Small intestine (tissue), 7 donors: Measurements from ENCODE around the gene CABCOCO1. TPM values are rescaled to one million over a fixed set of nuclear protein-coding genes. Genes with fewer than 3 reads are reported as not detected.

ENCODE experiments used
- DNase-seq, 2 donors: peaks; one replicate each; pipeline versions ENCODE4 v3.0.0 to v3.0.0-alpha.2; 2013
- FAIRE-seq: peaks from 2 replicates; lab custom pipeline; 2012; peaks lifted over from hg19 to GRCh38; lab: Jason Lieb, UNC
- H3K27ac ChIP-seq, 3 donors: one replicate each; pipeline ENCODE4 v1.5.1; 2013; ENCODE audit warnings: low read length in 2 of 3, mild to moderate bottlenecking in 2 of 3, control low read depth in 1 of 3, inconsistent platforms in 1 of 3, low read depth in 1 of 3, moderate library complexity in 1 of 3
- H3K27me3 ChIP-seq, 3 donors: one replicate each; pipeline ENCODE4 v1.6.1; 2013; ENCODE audit warnings: low read length in 3 of 3, inconsistent platforms in 1 of 3; ENCODE audit not compliant: control insufficient read depth in 3 of 3, insufficient read depth in 3 of 3
- H3K36me3 ChIP-seq, 3 donors: one replicate each; pipeline ENCODE4 v1.6.1; 2013; ENCODE audit warnings: low read length in 3 of 3, inconsistent platforms in 1 of 3, low read depth in 1 of 3, mild to moderate bottlenecking in 1 of 3, moderate library complexity in 1 of 3; ENCODE audit not compliant: control insufficient read depth in 3 of 3, insufficient read depth in 2 of 3
- H3K4me1 ChIP-seq, 3 donors: one replicate each; pipeline ENCODE4 v1.6.1; 2013; ENCODE audit warnings: low read length in 2 of 3, inconsistent platforms in 1 of 3, low read depth in 1 of 3, mild to moderate bottlenecking in 1 of 3, moderate library complexity in 1 of 3; ENCODE audit not compliant: control insufficient read depth in 3 of 3, insufficient read depth in 2 of 3
- H3K4me3 ChIP-seq, 3 donors: one replicate each; pipeline ENCODE4 v1.5.1; 2013; ENCODE audit warnings: low read length in 3 of 3, control low read depth in 1 of 3, inconsistent platforms in 1 of 3, low read depth in 1 of 3, mild to moderate bottlenecking in 1 of 3, moderate library complexity in 1 of 3
- H3K9me3 ChIP-seq, 2 donors: one replicate each; pipeline ENCODE4 v1.6.1; 2013; ENCODE audit warnings: low read depth in 1 of 2, low read length in 1 of 2; ENCODE audit not compliant: control insufficient read depth in 2 of 2, insufficient read depth in 1 of 2
- WGBS, 3 donors: extraction: QIAGEN DNeasy Blood & Tissue Kit; methylation state at CpG; one replicate each; pipeline ENCODE4 v1.1.7; 2013; 5-methylcytosine and 5-hydroxymethylcytosine counted together
- polyA plus RNA-seq, 4 donors: library from polyadenylated mRNA; stranded (reverse) in 3 of 4; unstranded in 1 of 4; fragments of 200-250 nt in 3 of 4; fragments of 120-200 nt in 1 of 4; gene quantifications; one replicate each; pipeline versions ENCODE4 v1.2.1 to v1.2.3, GENCODE V29; 2013
- donor health status: healthy with polysubstance abuse.
- donor health status: control.
- donor health status: control.
- donor health status: Bipolar disorder and iron deficiency.
- donor health status: healthy.

CABCOCO1 gene
- polyA plus RNA-seq, 4 donors = 0.15 to 0.49 TPM; not detected in 2

DNA sequence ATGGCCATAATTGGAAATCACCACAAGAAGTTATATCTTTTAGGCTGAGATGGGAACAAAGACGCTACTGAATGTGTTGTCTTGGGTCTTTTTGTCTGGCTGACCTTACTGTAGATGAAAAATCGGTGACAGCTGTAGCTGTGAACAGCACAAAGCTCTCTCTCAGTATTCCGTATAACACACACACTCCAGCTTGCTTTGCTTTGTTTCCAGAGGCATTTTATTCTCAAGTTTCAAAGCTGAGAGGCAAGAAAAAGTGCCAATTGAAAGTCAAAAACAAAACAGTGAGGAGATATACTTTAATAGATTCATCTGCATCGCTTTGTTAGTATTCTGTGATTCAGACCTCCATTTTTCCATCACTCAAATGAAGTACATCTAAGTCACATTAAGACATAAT, 39.6 kb upstream of the CABCOCO1 start:
- WGBS, 3 donors = 56 to 80% (median 66%) methylated on average over 4 of the region's 4 CpGs
- Histone ChIP-seq H3K9me3 (no peaks in the 10 kb centered on the region), H3K27me3 (no peaks in the 10 kb centered on the region), H3K36me3 (no peaks in the 10 kb centered on the region), H3K4me1 (no peaks in the 10 kb centered on the region), H3K4me3 (no peak overlapping the region), H3K27ac (peak overlapping the region in 1 of 3 donors; percentile 6)
- DNase-seq (no peak), FAIRE-seq (no peak)

DNA sequence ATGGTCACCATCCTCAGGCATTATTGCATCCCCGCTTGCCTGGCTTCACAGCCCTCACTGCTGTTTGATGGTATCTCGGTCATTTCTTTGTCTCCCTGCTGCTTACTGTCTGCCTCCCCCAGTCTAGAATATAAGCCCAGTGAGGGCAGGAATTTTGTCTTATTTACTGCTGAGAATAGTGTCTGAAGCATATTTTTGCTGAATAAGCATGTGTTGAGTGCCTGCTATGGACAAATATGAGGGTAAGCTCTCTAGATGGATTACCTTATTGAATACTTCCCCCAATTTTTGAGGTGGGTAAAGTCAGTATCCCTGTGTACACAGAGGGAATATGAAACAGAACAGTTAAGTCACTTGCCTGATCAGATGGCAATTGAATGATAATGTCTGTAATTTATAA, 36.5 kb upstream of the CABCOCO1 start:
- H3K9me3 ChIP-seq = no peaks in the 10 kb centered on the region
- H3K4me3 ChIP-seq = no peak overlapping the region
- H3K4me1 ChIP-seq = no peaks in the 10 kb centered on the region
- 89 to 100% (median 93%) methylated on average over 2 of the region's 2 CpGs for WGBS, 3 donors
- DNase-seq = no peak
- FAIRE-seq = no peak
- no peaks in the 10 kb centered on the region for H3K27me3 ChIP-seq
- H3K36me3 ChIP-seq = no peaks in the 10 kb centered on the region
- H3K27ac ChIP-seq = no peak overlapping the region

DNA sequence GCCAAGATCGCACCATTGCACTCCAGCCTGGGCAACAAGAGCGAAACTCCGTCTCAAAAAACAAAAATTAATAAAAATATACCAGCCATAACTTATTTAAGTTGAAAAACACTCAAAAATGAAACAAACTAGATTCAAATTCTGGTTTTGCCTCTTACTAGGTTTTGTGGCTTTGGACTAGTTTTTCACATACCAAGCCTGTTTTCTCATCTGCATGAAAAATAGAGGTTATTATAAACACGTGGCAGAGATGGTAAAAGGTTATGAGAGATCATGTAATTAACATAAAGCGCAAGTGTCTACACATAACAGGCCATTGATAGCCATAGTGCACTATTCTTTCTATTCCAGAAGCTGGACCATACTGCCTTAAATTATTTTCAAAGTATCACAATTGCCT, 35.5 kb upstream of the CABCOCO1 start:
- Histone ChIP-seq H3K36me3 (no peaks in the 10 kb centered on the region), H3K9me3 (no peaks in the 10 kb centered on the region), H3K27me3 (no peaks in the 10 kb centered on the region), H3K27ac (no peak overlapping the region), H3K4me3 (no peak overlapping the region), H3K4me1 (no peaks in the 10 kb centered on the region)
- DNase-seq (no peak), FAIRE-seq (no peak)
- WGBS, 3 donors = 86 to 90% (median 90%) methylated on average over 5 of the region's 5 CpGs

DNA sequence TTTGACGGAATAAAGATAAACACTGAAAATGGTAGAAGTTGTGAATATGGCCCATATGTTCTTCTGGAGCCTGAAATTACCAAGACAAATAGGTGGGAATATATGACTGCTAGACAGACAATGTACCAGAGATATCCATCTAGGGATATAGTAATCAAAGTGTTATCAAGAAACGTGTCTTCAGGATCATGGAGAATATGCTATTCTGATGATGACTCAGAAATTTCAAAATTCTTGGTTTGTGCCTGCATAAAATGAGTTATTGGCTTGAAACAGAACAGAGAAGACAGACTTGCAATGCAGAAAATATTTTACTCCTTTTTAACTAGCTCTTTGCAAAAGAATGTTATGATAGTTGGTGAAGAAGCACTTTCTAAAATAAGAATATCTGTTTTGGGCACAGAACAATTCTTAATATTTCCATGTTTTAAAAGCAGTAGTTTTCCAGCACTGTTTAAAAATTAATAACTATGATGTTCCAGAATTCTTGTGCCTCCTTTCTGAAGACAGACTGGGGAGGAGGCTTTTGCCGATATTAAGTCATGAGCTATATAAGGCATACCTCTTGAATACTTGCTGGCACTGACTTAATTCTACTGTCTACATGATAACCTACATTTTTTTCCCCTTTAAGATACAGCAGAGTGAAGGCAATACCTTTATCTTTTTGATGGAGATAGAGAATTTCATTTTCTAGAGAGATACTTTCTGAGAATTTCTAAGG, 34.4 kb upstream of the CABCOCO1 start:
- no peak overlapping the region for H3K27ac ChIP-seq
- 56 to 71% (median 66%) methylated on average over 3 of the region's 3 CpGs for WGBS, 3 donors

DNA sequence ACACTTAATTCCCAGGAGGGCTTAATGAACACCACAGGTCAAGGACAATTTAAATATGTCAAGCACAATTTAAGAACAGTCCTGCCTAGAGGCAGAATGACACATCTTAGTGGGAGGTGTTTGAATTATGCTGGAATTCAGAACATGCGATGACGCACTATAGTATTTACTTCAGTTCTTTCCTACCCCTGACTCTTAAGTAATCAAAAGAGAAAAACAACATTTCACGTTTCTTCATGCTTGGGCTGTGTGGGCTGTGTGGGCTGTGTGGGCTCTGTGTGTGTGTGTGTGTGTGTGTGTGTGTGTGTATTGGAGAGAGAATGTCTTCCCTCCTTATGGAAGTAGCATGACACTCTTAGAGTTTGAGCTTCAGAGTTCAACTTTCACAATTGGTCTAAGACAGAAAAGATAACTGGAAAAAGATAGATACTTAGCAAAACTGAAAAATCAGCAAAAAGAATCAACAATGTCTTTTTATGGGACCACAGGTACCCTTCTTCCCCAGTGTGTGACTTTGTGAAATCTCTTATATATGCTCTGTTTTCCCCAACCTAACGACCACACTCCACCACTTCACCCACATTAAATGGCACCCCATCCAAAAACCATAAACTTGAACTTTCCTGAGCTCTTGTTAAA, 33.7 kb upstream of the CABCOCO1 start:
- no peak for DNase-seq
- Histone ChIP-seq H3K36me3 (no peaks in the 10 kb centered on the region), H3K27me3 (no peaks in the 10 kb centered on the region), H3K4me3 (no peak overlapping the region), H3K27ac (peak overlapping the region in 1 of 3 donors; percentile 0), H3K9me3 (no peaks in the 10 kb centered on the region), H3K4me1 (peaks cover 0 to 4% (median 0%) of the 10 kb centered on the region in 3 donors)
- 70 to 81% (median 79%) methylated on average over 4 of the region's 4 CpGs for WGBS, 3 donors
- no peak for FAIRE-seq

More for the DNA sequence above, 34.4 kb upstream of the CABCOCO1 start:
- Histone ChIP-seq H3K9me3 (no peaks in the 10 kb centered on the region), H3K36me3 (no peaks in the 10 kb centered on the region), H3K4me3 (no peak overlapping the region), H3K27me3 (no peaks in the 10 kb centered on the region), H3K4me1 (peaks cover 0 to 4% (median 0%) of the 10 kb centered on the region in 3 donors)
- DNase-seq (no peak), FAIRE-seq (no peak)

DNA sequence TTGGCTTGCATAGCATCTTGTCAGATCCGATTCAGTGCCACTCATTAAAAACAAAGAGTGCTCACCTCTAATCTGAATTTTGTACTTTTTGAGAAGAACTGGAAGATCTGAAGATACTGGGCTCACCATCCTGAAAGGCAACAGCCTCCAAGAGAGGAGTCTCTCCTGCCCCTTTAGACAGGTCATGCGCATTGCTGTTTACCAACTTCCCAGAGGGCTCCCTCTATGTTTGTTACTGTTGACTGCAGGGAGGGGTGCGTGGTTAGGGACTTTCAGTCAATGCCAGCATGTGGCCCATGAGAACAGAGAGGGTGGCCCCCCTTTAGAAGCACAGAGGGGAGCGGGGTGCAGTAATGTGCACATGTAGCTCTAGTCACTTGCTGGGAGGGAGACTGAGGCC, 33.2 kb upstream of the CABCOCO1 start:
- FAIRE-seq = no peak

DNA sequence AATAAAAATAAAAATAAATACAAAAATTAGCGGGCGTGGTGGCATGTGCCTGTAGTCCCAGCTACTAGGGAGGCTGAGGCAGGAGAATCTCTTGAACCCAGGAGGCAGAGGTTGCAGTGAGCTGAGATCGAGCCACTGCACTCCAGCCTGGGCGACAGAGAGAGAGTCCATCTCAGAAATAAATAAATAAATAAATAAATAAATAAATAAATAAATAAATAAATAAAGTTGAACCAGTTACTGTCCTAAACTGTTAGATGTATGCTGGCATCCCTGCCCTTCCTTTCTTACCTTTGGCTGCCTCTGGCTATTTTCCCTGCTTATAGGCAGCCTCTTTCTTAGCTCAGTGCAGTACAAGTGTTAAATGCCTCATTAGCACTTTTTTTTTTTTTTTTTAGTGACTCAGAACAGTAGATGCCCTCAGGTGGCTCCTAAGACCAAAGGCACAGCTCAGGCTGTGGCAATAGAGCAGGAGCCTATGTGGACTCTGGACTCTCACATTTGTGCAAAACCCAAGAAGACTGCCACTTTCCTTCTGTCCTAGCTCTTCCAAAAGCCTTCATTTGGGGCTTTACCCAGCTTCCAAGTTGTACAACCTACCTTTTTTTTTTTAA, 30.6 kb upstream of the CABCOCO1 start:
- DNase-seq = peak in 1 of 2 donors; percentile 50
- WGBS, 3 donors = 82 to 95% (median 90%) methylated on average over 4 of the region's 4 CpGs
- no peaks in the 10 kb centered on the region for H3K27me3 ChIP-seq
- H3K36me3 ChIP-seq = no peaks in the 10 kb centered on the region
- no peak overlapping the region for H3K27ac ChIP-seq
- H3K4me3 ChIP-seq = no peak overlapping the region
- no peak for FAIRE-seq
- peaks cover 0 to 4% (median 0%) of the 10 kb centered on the region in 3 donors for H3K4me1 ChIP-seq
- H3K9me3 ChIP-seq = no peaks in the 10 kb centered on the region

More for the DNA sequence above, 33.2 kb upstream of the CABCOCO1 start:
- 93 to 96% (median 93%) methylated on average over 4 of the region's 4 CpGs for WGBS, 3 donors
- peaks cover 0 to 4% (median 0%) of the 10 kb centered on the region in 3 donors for H3K4me1 ChIP-seq
- peak overlapping the region in 1 of 3 donors; percentile 0 for H3K27ac ChIP-seq
- H3K4me3 ChIP-seq = no peak overlapping the region
- no peak for DNase-seq
- H3K36me3 ChIP-seq = no peaks in the 10 kb centered on the region
- H3K9me3 ChIP-seq = no peaks in the 10 kb centered on the region
- no peaks in the 10 kb centered on the region for H3K27me3 ChIP-seq

DNA sequence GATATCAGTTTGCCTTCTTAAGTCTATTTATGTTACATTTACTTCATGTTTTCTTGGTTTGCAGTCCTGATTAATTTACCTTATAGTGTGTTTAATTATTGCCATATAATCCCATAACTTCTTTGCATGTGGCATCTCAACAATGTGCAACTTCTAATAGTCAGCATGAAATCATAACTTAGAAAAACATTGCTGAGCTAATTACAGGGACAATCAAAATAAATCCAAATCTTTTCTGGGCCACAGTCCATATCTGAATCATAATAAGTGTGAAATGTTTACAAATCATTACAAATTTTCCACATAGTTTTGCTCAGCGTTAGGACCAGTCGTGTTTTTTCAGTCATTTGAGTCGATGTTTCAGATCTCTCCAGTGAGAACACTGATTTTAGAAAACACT, 29.1 kb upstream of the CABCOCO1 start:
- FAIRE-seq (no peak), DNase-seq (no peak)
- WGBS, 3 donors = 61 to 82% (median 68%) methylated on average over 3 of the region's 3 CpGs
- Histone ChIP-seq H3K9me3 (no peaks in the 10 kb centered on the region), H3K4me1 (peaks cover 0 to 4% (median 0%) of the 10 kb centered on the region in 3 donors), H3K27me3 (no peaks in the 10 kb centered on the region), H3K4me3 (no peak overlapping the region), H3K36me3 (no peaks in the 10 kb centered on the region), H3K27ac (no peak overlapping the region)
